Measurements from ENCODE around the gene FHL5. TPM values are rescaled to one million over a fixed set of nuclear protein-coding genes. Genes with fewer than 3 reads are reported as not detected.

Gene FHL5
- total and polyA plus RNA-seq, 2 donors (not counting 1 experiment from before 2014, with no cell fraction given) = not detected

- DNase-seq (no peak), ATAC-seq (ENCODE audit: low read depth) (no peak)
- H3K4me3 Mint-ChIP-seq = no peak overlapping the region
- H3K4me1 Mint-ChIP-seq = no peaks in the 10 kb centered on the region
- TF ChIP-seq, protein P1, sequence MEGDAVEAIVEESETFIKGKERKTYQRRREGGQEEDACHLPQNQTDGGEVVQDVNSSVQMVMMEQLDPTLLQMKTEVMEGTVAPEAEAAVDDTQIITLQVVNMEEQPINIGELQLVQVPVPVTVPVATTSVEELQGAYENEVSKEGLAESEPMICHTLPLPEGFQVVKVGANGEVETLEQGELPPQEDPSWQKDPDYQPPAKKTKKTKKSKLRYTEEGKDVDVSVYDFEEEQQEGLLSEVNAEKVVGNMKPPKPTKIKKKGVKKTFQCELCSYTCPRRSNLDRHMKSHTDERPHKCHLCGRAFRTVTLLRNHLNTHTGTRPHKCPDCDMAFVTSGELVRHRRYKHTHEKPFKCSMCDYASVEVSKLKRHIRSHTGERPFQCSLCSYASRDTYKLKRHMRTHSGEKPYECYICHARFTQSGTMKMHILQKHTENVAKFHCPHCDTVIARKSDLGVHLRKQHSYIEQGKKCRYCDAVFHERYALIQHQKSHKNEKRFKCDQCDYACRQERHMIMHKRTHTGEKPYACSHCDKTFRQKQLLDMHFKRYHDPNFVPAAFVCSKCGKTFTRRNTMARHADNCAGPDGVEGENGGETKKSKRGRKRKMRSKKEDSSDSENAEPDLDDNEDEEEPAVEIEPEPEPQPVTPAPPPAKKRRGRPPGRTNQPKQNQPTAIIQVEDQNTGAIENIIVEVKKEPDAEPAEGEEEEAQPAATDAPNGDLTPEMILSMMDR (IDR thresholded peaks at IDR 0.05) = no peak
- no peak for TF ChIP-seq EZH2 (IDR thresholded peaks at IDR 0.05; ENCODE audit: borderline replicate concordance, insufficient read depth, low read depth, low read length, poor library complexity, severe bottlenecking)
- CTCF ChIA-PET = no interaction called here
- POLR2A ChIA-PET = no interaction called here
- H3K4me3 ChIP-seq (ENCODE audit: control extremely low read depth in 1 of 5, extremely low read depth in 1 of 5, insufficient read depth in 1 of 5, low read depth in 2 of 5, low read length in 4 of 5) = no peak overlapping the region
- H3K27me3 ChIP-seq (replicated peaks in 1 of 4; ENCODE audit: control extremely low read depth in 1 of 4, control insufficient read depth in 3 of 4, insufficient read depth in 4 of 4, low read length in 3 of 4) = no peaks in the 10 kb centered on the region
- H3K9ac ChIP-seq (ENCODE audit: low read length) = no peak overlapping the region
- H3K9me3 ChIP-seq (ENCODE audit: control extremely low read depth in 1 of 3, control insufficient read depth in 2 of 3, insufficient read depth in 1 of 3, low read length in 2 of 3) = no peaks in the 10 kb centered on the region
- H3K4me2 ChIP-seq (replicated peaks; ENCODE audit: low read depth, low read length, poor library complexity, severe bottlenecking) = no peak overlapping the region
- no peaks in the 10 kb centered on the region for H3K9me3 Mint-ChIP-seq (ENCODE audit: insufficient read depth)
- intact Hi-C loops (cut with micrococcal nuclease) = no loop called here
- H3K27ac Mint-ChIP-seq = no peak overlapping the region
- no peaks in the 10 kb centered on the region for H3K36me3 ChIP-seq (replicated peaks in 1 of 2; ENCODE audit: control extremely low read depth in 1 of 2, control insufficient read depth in 1 of 2, extremely low read depth in 1 of 2, insufficient read depth in 2 of 2, low read length in 1 of 2)
- peaks cover 15% of the 10 kb centered on the region for H3K27me3 Mint-ChIP-seq
- no peaks in the 10 kb centered on the region for H4K20me1 ChIP-seq (ENCODE audit: control insufficient read depth, insufficient read depth, low read length, poor library complexity, severe bottlenecking)
- H3K27ac ChIP-seq (ENCODE audit: low read length in 2 of 2) = no peak overlapping the region
- H2AFZ ChIP-seq (ENCODE audit: insufficient read depth, low read depth, low read length, poor library complexity, severe bottlenecking) = no peak overlapping the region
- no peaks in the 10 kb centered on the region for H3K79me2 ChIP-seq (ENCODE audit: control insufficient read depth, insufficient read depth, low read length)
- no peaks in the 10 kb centered on the region for H3K4me1 ChIP-seq (ENCODE audit: control insufficient read depth in 2 of 2, insufficient read depth in 2 of 2, low read length in 2 of 2)
Observed at GRCh38 chr6:96563853-96564252, 925 bp downstream of the FHL5 start.

DNA sequence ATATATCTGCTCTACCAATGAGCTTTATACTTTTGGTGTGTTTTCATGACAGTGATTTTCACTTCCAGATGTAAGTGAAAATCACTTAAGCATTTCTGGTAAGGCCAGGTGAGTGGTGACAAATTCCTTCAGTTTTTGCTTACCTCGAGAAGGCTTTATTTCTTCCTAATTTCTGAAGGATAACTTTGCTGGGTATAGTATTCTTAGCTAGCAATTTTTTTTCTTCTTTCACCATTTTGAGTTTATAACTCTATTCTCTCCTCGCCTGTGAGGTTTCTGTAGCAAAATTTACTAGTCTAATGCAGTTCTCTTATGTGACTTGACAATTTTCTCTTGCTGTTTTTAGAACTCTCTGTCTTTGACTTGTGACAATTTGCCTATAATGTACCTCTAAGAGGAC lies 7.1 kb downstream of the FHL5 start:
- ChIA-PET CTCF (no interaction called here), POLR2A (no interaction called here)

More for the DNA sequence above, 7.1 kb downstream of the FHL5 start:
- no peaks in the 10 kb centered on the region for H3K4me1 Mint-ChIP-seq
- Histone ChIP-seq H3K36me3 (replicated peaks in 1 of 2; ENCODE audit: control extremely low read depth in 1 of 2, control insufficient read depth in 1 of 2, extremely low read depth in 1 of 2, insufficient read depth in 2 of 2, low read length in 1 of 2) (no peaks in the 10 kb centered on the region), H4K20me1 (ENCODE audit: control insufficient read depth, insufficient read depth, low read length, poor library complexity, severe bottlenecking) (no peaks in the 10 kb centered on the region), H2AFZ (ENCODE audit: insufficient read depth, low read depth, low read length, poor library complexity, severe bottlenecking) (no peak overlapping the region), H3K79me2 (ENCODE audit: control insufficient read depth, insufficient read depth, low read length) (no peaks in the 10 kb centered on the region), H3K27me3 (replicated peaks in 1 of 4; ENCODE audit: control extremely low read depth in 1 of 4, control insufficient read depth in 3 of 4, insufficient read depth in 4 of 4, low read length in 3 of 4) (peaks cover 0 to 9% (median 0%) of the 10 kb centered on the region in 4 experiments), H3K27ac (ENCODE audit: low read length in 2 of 2) (no peak overlapping the region), H3K4me1 (ENCODE audit: control insufficient read depth in 2 of 2, insufficient read depth in 2 of 2, low read length in 2 of 2) (no peaks in the 10 kb centered on the region), H3K4me2 (replicated peaks; ENCODE audit: low read depth, low read length, poor library complexity, severe bottlenecking) (no peak overlapping the region), H3K4me3 (ENCODE audit: control extremely low read depth in 1 of 5, extremely low read depth in 1 of 5, insufficient read depth in 1 of 5, low read depth in 2 of 5, low read length in 4 of 5) (no peak overlapping the region), H3K9me3 (ENCODE audit: control extremely low read depth in 1 of 3, control insufficient read depth in 2 of 3, insufficient read depth in 1 of 3, low read length in 2 of 3) (peaks cover 6 to 19% (median 7%) of the 10 kb centered on the region in 3 donors), H3K9ac (ENCODE audit: low read length) (no peak overlapping the region)
- no peak for DNase-seq
- H3K27ac Mint-ChIP-seq = no peak overlapping the region
- no peak overlapping the region for H3K4me3 Mint-ChIP-seq
- intact Hi-C loops (cut with micrococcal nuclease) = no loop called here
- ATAC-seq (ENCODE audit: low read depth) = no peak
- H3K27me3 Mint-ChIP-seq = peaks cover 27% of the 10 kb centered on the region
- H3K9me3 Mint-ChIP-seq (ENCODE audit: insufficient read depth) = peaks cover 9% of the 10 kb centered on the region
- no peak for TF ChIP-seq EZH2 (IDR thresholded peaks at IDR 0.05; ENCODE audit: borderline replicate concordance, insufficient read depth, low read depth, low read length, poor library complexity, severe bottlenecking)
- TF ChIP-seq, protein P1 (IDR thresholded peaks at IDR 0.05) = no peak
- no CpG with 5 or more reads among the region's 2 CpGs for WGBS (ENCODE audit: insufficient coverage)

Measured in B cell (primary cell).